Thyroid gland (tissue), 4 donors: ENCODE measurements around the gene NRN1.

Experiments used
- CTCF ChIP-seq, 6 experiments: fragments of 200-600 bp in 3 of 6; fragments of 450-650 bp in 3 of 6; sonication (generic) in 3 of 6; IDR thresholded peaks; one replicate each; pipeline ENCODE4 v1.5.1; 2016 to 2019; ENCODE audit warnings: antibody characterized with exemption in 6 of 6, mild to moderate bottlenecking in 2 of 6, inconsistent platforms in 1 of 6, moderate library complexity in 1 of 6
- POLR2A ChIP-seq, 2 donors: fragments of 450-650 bp; IDR thresholded peaks; one replicate each; pipeline ENCODE4 v1.6.1; 2017; ENCODE audit warnings: antibody characterized with exemption in 2 of 2, mild to moderate bottlenecking in 2 of 2, moderate library complexity in 1 of 2

GRCh38 chr6:5997420-5997987 is 9.2 kb downstream of the NRN1 start:
- TF ChIP-seq CTCF (IDR thresholded peaks at IDR 0.05) (no peak), POLR2A (IDR thresholded peaks at IDR 0.05) (no peak)
